Measurements from ENCODE around the gene MSL3B.

DNA sequence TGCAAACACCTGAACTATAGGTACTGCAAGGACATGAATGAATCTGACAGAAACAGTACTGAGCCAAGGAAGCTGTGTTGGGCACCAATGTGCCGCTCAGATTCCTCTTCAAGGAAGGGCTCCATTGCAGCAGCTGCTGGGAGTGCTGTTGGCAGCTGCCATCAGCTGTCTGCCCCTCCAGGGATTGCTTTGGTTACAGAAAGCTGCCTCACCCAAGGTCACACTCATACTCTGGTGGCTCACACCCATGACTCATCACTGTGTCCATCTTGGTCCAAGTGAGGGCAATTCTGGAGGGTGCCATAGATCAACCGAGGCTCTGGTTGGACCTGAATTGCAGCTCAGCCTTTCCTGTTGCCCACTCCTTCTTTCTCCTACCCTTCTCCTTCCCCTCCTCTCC is 24.6 kb upstream of the MSL3B start:
- TF ChIP-seq POLR2A (IDR thresholded peaks at IDR 0.05; ENCODE audit: extremely low read depth, insufficient read length) = no peak
- TF ChIP-seq, protein P1, sequence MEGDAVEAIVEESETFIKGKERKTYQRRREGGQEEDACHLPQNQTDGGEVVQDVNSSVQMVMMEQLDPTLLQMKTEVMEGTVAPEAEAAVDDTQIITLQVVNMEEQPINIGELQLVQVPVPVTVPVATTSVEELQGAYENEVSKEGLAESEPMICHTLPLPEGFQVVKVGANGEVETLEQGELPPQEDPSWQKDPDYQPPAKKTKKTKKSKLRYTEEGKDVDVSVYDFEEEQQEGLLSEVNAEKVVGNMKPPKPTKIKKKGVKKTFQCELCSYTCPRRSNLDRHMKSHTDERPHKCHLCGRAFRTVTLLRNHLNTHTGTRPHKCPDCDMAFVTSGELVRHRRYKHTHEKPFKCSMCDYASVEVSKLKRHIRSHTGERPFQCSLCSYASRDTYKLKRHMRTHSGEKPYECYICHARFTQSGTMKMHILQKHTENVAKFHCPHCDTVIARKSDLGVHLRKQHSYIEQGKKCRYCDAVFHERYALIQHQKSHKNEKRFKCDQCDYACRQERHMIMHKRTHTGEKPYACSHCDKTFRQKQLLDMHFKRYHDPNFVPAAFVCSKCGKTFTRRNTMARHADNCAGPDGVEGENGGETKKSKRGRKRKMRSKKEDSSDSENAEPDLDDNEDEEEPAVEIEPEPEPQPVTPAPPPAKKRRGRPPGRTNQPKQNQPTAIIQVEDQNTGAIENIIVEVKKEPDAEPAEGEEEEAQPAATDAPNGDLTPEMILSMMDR (IDR thresholded peaks at IDR 0.05; ENCODE audit: low read depth, low read length) = no peak
- TF ChIP-seq, protein P2, sequence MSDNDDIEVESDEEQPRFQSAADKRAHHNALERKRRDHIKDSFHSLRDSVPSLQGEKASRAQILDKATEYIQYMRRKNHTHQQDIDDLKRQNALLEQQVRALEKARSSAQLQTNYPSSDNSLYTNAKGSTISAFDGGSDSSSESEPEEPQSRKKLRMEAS (IDR thresholded peaks at IDR 0.05; ENCODE audit: low read depth, low read length) = no peak
